NCI-H1417 (cell line): Measurements from ENCODE around the gene IL4.
"Not testable (repeated sequence)": the region's sequence is repeated elsewhere in the genome, so short reads cannot be mapped to it uniquely, and the experiment has no call there.

Experiments used
- DNase-seq, 3 experiments: peaks; one replicate each; lab custom pipeline; 2025; lab: John Stamatoyannopoulos, UW

Gene IL4

DNA sequence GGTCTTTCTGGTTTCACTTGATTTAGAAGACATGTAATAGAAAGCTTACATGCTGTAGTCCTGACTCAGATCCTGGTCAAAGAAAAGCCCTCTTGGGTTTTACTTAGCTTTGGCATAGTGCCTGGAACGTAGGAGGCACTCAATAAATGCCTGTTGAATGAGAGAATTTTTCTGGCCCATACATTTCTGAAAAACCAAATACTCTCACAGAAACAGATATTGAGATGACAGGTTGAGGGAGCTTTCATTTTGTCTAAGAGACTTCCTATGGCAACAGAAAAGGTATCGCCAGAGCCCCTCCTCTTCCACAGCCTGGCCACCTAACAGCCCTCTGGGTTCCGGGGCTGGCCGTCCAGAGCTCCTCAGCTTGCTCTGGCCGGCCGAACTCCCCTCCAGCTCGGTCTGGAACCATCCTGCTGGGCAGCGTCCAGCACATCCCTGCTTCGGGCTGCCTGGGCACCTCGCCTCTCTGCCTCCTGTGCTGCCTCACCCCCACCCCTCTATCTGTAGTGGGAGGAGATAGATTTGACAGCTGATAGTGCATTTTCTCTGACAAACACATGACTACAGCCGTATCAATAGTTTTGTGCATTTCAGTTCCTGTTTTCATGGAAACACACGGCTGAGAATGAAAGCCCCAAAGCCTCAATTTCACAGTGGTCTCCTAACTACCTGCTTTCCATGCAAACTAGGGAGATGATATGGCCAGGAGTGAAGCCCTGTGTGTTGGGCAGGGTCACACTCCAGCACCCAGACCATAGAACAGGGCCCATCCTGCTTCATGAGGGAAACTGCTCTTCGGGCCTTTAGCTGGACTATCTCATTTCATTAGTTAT lies 1.1 kb downstream of the IL4 start:
- no peak for DNase-seq

DNA sequence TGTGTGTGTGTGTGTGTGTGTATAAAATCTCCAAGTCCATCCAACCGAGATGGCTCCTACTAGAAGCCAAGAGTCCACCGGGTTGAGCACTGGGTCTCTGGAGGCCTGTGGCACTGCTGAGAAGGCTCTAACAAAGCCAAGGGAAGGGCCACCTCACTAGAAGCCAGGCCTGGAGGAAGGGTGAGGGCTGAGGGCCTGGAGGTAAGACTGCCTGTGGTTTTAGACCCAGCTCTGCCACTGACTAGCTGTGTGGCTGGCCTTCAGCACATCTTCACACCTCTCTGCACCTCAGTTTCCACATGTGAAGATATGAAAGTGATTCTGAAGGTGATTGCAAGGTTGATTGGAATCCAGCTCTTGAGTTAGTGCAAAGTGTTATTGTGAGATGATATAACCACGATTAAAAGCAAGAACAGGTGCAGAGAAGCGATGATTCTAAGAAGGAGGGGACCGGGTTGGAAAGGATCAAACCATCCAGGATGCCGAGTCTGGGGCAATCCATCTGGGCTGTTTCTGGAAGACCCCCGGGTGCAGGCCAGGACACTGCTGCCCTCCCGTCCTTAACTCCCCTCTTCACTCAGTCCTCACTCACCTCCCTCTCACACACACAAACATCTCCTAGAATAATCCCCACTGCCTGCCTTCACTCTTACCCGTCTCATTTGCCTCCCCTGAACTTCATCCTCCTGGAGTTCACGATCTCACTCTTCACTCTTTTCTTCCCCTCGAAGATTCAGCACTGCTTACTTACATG lies 2.3 kb downstream of the IL4 start:
- no peak for DNase-seq

DNA sequence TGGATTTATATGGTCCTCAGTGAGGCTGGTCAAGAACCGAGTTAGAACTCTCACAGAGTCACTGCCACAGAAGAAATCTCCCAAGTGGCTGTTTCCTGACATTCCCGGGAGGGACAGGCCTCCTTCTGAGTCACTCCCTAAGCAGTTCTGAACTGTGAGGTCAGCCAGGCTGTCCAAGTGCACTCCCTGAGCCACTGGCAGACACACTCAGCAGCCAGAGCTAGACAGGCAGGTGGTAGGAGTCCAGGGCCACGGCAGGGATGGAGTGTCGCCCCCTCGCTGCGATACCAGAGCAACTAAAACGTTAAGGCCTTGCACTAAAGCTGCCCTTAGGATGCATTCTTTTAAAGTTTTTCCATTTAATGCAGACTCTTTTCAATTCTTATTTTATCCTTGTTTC lies 3.4 kb downstream of the IL4 start:
- no peak for DNase-seq

DNA sequence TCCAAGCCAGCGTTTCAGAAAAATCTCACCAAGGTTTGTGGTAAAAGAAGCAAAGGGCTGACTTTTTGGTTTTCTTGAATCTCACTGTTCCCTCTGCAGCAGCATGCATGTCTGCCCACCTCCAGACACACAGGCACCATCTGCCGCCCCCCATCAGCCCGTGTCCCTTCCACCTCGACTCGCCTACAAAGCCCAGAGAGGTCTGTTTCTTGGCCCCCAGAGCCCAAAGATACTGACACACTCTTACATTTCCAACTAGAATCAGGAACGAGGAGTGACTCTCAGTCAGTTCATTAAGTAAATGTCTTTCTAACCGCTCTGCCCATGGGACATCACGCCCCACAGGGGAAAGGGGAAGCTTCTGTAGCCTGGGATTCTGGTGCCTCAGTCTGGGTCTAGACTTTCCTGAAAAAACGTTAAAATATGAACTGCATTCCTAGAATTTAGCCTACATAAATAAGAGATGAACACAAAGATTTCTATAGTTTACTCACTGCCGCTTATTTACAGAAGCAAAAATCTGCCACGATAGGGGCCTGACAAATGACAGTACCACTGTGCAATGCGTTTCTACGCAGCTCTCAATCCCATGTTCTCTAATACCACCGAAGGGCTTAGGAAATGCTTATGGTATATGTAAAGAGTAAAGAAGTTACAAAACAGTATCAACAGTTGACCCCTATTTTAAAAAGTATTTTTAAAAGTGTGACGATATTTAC lies 4.1 kb downstream of the IL4 start:
- no peak for DNase-seq

DNA sequence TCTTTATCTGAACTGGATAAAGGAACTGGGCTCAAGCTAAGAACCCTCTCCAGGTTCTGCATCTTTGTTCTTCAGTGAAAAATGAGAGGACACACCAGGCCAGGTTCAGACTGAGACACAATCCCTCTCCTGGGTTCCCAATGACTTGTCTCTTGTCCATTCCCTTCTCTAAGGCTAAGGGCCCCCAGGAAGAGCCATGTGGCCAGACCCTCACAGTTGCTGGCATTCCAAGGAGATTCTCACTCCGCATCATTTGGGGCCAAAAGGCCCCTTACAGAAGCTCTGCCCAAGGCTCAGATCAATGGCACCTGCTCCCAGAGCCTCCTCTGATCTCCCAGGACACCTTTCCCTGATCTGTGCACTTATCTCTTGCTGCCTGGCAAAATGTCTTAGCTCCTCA lies 4.9 kb downstream of the IL4 start:
- no peak for DNase-seq

DNA sequence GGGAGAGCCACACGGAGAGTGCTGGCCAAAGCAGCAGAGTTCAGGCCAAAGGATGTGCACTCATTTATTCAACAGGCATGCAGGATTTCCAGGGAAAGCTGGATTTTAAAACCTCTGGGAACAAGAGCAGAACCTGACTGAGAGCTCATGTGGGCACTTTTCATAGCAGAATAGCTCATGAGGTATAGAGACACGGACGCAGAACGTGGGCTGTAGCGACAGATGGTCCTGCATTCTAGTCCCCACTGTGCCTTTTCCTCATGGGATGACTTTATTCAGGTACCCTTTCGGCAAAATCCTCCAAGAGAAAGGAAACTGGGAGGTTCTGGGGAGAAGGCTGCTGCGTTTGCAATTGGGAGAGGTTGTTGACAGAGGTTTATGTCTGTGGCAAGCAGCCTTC lies 5.4 kb downstream of the IL4 start:
- DNase-seq: no peak

DNA sequence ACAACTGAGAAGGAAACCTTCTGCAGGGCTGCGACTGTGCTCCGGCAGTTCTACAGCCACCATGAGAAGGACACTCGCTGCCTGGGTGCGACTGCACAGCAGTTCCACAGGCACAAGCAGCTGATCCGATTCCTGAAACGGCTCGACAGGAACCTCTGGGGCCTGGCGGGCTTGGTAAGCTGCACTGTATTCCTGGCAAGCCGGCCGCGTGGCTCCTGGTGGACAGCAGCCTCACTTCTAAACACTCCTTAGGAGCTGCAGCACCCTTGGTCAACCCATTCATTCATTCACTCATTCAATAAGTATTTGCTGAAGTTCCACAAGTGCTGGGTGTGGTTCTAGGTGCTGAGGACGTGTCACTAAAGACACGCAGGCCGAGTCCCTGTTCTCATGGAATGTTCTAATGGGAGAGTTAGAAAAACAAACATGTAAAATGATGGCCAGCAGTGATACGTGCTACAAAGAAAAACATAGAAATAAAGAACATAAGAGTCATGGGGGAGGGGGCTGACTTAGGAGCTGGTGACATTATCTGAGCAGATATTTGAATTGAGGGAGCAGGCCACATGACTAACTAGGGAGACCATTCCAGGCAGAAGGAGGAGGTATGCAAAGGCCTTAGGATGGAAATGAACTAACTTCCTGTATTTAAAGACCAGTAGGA lies 6.1 kb downstream of the IL4 start:
- DNase-seq: no peak

DNA sequence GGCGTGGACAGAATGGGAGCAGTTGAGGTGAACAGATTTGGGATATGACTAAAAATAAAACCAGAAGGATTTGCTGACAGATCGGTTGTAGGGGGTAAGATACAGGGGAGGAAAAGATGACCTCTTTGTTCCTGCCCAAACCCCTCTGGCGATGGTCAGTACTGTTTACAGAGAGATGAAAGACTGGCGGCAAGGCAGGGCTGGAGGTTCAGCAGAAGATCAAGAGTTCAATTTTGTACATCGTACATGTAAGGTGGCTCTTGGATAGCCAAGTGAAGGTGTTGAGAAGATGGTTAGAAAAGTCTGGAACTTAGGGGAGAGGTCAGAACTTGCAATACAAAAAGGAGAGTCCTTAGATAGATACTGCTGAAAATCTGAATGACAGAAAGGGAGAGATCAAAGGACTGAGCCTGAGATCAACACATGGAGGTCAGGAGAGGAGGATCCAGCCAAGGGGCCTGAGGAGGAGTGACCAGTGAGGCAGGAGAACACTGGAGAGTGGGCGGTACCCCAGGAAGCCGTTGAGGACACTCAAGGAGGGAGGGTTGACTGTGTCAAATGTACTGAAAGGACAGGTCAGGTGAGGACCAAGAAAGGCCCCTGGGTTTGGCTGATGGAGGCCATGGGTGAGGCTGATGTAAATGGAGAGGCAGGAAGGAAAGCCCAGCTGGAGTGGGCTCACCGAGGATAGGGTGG lies 7.1 kb downstream of the IL4 start:
- DNase-seq: no peak

DNA sequence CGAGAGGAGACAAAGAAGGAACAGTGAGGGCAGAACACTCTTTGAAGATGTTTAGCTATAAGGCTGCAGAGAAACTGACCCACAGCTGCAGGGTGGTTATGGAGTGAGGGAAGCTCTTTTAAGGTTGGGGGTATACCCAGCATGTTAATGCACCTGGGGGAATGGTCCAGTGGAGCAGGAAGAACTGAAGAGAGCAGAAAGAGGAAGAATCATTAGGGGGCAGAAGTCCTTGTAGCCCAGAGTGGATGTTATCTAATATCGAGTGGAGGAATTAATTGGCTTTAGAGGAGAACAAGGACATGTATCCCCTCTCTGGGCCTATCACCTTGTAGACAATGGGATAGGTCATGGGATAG lies 7.7 kb downstream of the IL4 start:
- no peak for DNase-seq

DNA sequence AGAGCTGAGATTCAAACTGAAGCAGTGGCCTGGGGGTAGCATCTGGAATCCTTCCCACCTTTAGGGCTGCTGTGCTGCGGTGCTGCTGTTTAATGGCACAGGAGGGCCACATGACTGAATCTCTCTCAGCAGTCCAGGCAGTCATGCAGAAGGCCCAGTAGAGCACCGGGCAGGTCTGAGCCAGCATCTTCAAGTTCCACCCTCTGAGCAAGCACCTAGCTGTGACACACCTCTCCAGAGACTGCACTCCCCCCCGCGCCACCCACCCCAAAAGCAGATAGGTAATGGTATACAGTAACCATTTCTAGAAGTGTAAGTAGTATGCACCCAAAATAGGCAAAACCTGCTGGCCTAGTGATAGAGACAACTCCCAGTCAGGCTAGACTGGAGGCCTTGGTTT lies 8.2 kb downstream of the IL4 start:
- DNase-seq: no peak

DNA sequence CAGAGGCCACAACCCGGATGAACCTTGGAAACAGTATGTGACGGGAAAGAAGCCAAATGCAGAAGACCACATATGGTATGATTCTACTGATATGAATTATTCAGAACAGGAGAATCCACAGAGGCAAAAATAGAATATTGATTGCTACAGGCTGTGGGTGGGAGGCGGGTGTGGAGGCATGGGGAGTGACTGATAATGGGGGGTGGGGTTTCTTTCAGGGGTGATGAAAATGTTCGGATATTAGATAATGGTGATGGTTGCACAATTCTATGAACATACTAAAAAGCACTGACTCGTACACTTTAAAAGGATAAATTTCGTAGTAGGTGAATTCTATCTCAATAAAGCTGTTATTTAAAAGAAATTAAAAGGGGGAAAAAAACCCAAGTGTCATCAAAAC lies 10.7 kb downstream of the IL4 start:
- no peak for DNase-seq

DNA sequence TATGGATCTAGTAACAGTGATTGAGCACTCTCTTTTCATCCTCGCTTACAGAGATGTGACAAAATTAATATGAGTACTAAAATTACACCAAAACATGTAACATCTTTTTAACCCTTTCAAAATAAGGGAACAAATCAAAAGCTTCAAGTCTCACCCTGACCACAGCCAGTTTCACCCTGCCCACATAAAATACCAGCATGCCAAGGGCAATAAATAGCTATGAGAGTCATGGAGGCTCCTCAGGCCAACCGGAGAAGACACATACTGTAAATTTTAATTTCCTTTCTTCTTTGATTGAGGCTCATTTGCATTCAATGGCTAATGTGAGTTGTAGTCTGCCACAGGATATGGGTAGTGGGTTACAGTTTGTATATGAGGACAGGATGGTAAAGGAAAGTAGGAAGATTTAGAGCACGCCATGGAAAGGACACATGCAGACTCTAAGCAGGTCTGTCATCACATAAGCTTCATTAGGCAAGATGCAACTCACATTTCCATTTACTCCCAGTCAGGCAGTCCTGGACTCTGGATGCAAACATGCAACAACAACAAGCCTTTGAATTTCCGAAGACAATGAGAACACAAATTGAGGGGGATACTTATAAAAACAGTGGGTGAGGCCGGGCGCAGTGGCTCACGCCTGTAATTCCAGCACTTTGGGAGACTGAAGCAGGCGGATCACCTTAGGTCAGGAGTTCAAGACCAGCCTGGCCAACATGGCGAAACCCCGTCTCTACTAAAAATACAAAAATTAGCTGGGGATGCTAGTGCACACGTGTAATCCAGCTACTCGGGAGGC lies 11.3 kb downstream of the IL4 start:
- DNase-seq: no peak

DNA sequence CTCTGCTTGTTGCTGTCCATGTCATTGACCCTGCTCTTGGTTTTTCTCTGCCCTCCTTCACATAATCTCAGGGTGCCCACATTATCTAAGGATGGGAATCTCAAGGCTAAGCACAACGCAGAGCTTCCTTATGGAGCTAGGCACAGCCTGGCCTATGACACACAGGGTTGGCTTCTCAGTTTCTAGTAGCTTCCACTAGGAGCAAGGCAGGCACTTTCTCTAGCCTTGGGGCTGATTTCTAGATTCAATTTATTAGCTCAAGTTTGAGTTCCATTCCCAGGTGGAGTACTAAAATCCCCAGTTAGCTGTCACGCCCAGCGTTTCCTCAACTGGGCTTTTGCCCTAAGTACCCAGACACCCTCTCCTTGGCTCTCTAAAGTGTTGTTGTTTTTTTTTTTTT lies 12.4 kb downstream of the IL4 start:
- DNase-seq: no peak

DNA sequence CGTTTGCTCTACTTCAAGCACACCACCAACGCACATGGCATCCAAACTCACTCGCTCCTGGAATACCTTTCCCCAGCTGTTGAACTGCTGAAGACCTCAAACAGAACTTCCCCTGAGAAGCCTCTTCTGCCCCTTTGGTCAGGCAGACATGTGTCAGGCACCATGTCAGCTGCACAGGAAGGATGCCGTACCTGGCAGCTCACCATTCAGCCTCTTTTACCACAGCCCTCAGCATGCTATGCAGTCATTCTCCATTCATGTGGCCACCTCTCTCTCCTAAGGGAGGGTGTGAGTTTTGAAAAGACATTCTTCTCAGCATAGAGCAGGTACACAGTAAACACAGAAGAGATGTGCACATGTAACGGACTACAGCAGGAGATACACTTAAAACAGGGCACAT lies 14.2 kb downstream of the IL4 start:
- DNase-seq: no peak

DNA sequence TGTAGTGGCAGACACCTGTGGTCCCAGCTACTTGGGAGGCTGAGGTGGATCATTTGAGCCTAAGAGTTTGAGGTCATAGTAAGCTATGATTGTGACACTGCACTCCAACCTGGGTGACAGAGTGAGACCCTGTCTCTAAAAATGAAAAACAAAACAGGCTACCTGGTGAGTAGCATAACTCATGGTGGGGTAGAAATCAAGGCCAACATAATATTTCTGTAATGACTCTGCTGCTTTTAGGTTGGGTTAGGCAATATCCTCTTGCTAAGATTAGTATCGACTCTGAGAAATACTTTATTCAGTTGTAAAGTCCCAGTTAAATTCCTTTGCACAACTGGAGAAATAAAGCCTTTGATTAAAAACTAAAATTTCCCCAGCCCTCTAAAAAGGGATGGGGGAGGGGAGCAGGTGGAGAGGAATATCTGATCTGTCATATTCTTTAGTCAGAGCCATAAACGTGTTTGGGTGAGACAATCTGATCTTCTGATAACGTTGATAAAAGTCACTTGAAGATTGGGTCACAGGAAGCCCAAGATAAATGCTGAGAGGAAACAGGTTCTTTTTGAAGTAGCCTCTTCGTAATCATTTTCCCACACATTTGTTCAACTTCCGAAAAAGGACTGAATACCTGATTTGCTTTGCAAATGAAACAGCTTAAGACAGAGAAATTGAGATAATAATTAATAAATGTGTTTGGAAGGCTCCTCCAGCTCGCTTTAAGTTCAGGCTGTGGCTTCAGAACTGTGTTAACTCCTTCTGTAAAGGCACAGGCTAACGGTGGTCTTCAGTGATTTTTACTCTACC lies 14.9 kb downstream of the IL4 start:
- DNase-seq: no peak

DNA sequence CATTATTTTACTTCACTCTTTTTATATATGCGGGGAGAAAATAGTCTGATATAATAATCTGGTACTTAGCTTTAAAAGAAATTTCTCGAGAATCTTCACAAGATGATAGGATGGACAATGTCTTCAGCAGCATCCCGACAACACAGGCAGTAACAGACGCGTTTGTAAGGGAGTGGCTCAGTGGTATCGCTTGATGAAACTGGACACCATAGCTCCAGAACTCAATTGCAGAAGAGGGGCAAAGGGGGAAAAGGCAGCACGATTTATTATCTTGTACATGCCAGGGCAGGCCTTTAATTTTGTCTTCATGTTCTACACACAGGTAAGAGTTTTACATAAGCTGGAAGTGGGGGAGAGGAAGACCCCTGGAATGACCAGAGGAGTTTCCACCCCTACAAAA lies 15.7 kb downstream of the IL4 start:
- DNase-seq: no peak

DNA sequence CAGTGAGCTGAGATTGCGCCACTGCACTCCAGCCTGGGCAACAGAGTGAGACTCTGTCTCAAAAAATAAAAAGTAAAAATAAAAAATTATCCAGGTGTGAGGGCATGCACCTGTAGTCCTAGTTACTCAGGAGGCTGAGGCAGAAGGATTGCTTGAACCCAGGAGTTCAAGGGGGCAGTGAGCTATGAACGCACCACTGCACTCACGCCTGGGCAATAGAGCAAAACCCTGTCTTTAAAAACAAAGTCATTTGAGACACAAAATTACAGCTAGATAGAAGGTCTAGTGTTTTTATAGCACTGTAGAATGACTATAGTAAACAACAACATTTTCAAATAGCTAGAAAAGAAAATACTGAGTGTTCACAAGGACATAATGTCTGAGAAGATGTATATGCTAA lies 16.4 kb downstream of the IL4 start:
- no peak for DNase-seq

DNA sequence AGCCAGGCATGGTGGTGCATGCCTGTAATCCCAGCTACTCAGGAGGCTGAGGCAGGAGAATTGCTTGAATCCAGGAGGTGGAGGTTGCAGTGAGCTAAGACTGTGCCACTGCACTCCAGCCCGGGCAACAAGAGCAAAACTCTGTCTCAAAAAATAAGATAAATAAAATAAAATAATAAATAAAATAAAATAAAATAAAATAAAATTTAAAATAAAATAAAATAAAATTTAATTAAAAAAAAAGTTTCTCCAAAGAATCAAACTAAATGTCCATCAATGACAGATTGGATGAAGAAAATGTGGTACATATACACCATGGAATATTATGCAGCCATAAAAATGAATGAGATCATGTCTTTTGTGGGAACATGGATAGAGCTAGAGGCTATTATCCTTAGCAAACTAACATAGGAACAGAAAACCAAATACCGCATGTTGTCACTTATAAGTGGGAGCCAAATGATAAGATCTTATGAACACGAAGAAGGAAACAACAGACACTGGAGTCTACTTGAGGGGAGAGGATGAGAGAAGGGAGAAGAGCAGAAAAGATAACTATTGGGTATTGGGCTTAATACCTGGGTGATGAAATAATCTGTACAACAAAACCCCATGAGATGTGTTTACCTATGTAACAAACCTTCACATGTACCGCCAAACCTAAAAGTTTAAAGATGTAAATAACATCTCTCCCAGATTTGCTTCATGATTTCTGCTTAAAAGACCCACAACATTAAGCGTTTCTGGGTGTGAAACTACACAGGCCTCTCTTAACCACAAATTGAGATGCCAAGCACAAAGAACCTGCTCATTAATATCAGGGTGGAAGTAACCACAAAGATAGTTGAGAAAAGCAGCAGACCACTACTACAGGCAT lies 18.2 kb downstream of the IL4 start:
- DNase-seq: not testable (repeated sequence)

DNA sequence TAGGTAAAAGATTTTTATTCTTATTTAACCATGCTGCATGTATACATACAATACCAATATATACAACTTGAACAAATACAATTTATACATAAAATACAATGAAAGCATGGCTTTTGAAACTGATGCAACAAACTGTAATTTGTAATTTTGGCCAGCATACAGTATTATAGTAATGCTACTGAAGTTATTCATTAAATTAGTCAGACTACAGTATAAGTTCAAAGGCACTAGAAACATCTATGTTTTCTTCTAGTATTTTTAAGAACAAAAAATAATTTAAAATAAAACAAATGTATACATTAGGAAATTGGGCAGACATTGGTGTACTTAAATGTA lies 18.8 kb downstream of the IL4 start:
- no peak for DNase-seq
